ENCODE measurements around the gene C1QA.

The C1QA gene

DNA sequence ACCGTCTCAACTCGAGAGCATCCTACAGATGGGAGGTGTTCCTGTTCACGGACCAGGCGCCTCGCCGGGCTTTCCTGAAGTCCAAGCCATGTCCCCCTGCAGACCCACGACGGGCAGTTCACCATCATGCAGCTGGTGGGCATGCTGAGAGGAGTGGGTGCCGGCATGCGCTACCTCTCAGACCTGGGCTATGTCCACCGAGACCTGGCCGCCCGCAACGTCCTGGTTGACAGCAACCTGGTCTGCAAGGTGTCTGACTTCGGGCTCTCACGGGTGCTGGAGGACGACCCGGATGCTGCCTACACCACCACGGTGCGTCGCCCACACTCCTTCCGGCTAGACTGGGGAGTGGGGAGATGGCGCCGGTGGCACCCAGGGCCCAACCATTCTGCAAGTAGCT is 37.7 kb upstream of the C1QA start:
- H3K36me3 ChIP-seq = no peaks in the 10 kb centered on the region
- H3K27me3 ChIP-seq = no peaks in the 10 kb centered on the region
- H3K27ac ChIP-seq = no peak overlapping the region
- no peaks in the 10 kb centered on the region for H4K20me1 ChIP-seq
- no peaks in the 10 kb centered on the region for H3K9me3 ChIP-seq
- H3K4me3 ChIP-seq = no peak overlapping the region
- H3K4me1 ChIP-seq = no peaks in the 10 kb centered on the region
- H3K9ac ChIP-seq = no peak overlapping the region
- no peak overlapping the region for H3K4me2 ChIP-seq
- TF ChIP-seq Cebpa-rat (IDR thresholded peaks at IDR 0.05) = no peak

DNA sequence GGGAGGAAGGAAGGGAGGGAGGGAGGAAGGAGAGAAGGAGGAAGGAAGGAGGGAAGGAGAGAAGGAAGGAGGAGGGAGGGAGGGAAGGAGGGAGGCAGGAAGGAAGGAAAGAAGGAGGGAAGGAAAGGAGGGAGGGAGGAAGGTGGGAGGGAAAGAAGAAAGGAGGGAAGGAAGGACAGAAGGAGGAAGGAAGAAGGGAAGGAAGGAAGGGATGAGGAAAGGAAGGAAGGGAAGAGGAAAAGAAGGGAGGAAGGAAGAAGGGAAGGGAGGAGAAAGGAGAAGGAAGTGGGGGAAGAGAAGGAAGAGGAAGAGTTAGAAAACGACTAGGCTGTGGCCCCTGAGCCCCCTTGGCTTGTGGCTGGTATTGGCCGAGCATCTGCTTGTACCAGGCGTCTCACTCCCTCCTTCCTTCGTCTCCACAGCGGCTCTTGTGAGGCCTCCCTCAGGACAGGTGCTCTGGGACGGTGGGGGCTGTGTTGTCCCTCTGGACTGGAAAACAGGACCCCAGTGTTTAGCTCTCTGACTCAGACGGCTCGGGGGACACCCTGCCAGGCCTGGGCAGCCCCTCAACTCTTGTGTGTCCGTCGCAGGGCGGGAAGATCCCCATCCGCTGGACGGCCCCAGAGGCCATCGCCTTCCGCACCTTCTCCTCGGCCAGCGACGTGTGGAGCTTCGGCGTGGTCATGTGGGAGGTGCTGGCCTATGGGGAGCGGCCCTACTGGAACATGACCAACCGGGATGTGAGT is 36.2 kb upstream of the C1QA start:
- Histone ChIP-seq H3K27me3 (no peaks in the 10 kb centered on the region), H3K9ac (no peak overlapping the region), H3K36me3 (no peaks in the 10 kb centered on the region), H4K20me1 (no peaks in the 10 kb centered on the region), H3K4me2 (no peak overlapping the region), H3K4me1 (no peaks in the 10 kb centered on the region), H3K9me3 (no peaks in the 10 kb centered on the region), H3K27ac (no peak overlapping the region), H3K4me3 (no peak overlapping the region)
- TF ChIP-seq Cebpa-rat (IDR thresholded peaks at IDR 0.05) = no peak

DNA sequence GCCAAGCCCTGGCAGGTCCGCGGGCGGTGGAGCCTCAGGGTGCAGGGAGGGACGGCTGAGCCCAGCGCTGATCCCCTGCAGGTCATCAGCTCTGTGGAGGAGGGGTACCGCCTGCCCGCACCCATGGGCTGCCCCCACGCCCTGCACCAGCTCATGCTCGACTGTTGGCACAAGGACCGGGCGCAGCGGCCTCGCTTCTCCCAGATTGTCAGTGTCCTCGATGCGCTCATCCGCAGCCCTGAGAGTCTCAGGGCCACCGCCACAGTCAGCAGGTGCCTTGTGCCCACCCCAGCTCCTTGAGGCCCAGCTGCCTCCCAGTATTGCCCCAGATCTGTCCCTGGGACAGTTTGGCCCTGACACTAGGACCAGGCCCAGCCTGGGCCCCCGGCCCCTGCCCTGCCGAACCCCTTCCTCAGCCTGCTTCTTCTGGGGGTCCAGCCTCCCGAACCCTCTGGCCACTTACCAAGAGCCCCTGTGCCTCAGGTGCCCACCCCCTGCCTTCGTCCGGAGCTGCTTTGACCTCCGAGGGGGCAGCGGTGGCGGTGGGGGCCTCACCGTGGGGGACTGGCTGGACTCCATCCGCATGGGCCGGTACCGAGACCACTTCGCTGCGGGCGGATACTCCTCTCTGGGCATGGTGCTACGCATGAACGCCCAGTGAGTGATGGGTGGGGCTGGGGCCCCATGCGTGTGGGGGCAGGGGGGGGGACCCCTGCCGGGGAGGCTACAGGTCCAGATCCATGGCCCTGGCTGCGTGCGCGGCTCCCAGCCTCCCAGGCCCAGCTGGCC is 35.4 kb upstream of the C1QA start:
- no peak overlapping the region for H3K4me3 ChIP-seq
- peaks cover 3% of the 10 kb centered on the region; the same call in 1 of the 2 replicates for H3K4me1 ChIP-seq
- H4K20me1 ChIP-seq = peaks cover 6% of the 10 kb centered on the region; the same call in 1 of the 2 replicates
- H3K4me2 ChIP-seq = no peak overlapping the region
- H3K36me3 ChIP-seq = no peaks in the 10 kb centered on the region
- H3K27ac ChIP-seq = no peak overlapping the region
- no peaks in the 10 kb centered on the region for H3K27me3 ChIP-seq
- no peaks in the 10 kb centered on the region for H3K9me3 ChIP-seq
- no peak for TF ChIP-seq Cebpa-rat (IDR thresholded peaks at IDR 0.05)
- H3K9ac ChIP-seq = no peak overlapping the region

DNA sequence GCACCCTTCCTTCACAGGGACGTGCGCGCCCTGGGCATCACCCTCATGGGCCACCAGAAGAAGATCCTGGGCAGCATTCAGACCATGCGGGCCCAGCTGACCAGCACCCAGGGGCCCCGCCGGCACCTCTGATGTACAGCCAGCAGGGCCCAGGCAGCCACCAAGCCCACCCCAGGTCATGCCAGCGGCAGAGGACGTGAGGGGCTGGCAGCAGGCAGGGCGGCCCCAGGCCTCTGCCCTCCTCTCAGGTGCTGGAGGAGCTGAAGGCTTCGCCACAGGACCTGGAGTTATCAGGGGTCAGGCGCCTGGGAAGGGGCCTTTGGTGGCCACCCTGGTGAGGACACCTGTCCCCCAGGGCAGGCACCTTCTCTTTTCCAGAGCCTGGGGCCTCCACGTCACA is 34.8 kb upstream of the C1QA start:
- Histone ChIP-seq H3K36me3 (no peaks in the 10 kb centered on the region), H3K27ac (no peak overlapping the region), H3K9me3 (no peaks in the 10 kb centered on the region), H3K9ac (no peak overlapping the region), H3K4me1 (peaks cover 7% of the 10 kb centered on the region; the same call in 1 of the 2 replicates), H3K4me2 (no peak overlapping the region), H3K4me3 (no peak overlapping the region), H3K27me3 (no peaks in the 10 kb centered on the region), H4K20me1 (peaks cover 10% of the 10 kb centered on the region; the same call in 1 of the 2 replicates)
- no peak for TF ChIP-seq Cebpa-rat (IDR thresholded peaks at IDR 0.05)

DNA sequence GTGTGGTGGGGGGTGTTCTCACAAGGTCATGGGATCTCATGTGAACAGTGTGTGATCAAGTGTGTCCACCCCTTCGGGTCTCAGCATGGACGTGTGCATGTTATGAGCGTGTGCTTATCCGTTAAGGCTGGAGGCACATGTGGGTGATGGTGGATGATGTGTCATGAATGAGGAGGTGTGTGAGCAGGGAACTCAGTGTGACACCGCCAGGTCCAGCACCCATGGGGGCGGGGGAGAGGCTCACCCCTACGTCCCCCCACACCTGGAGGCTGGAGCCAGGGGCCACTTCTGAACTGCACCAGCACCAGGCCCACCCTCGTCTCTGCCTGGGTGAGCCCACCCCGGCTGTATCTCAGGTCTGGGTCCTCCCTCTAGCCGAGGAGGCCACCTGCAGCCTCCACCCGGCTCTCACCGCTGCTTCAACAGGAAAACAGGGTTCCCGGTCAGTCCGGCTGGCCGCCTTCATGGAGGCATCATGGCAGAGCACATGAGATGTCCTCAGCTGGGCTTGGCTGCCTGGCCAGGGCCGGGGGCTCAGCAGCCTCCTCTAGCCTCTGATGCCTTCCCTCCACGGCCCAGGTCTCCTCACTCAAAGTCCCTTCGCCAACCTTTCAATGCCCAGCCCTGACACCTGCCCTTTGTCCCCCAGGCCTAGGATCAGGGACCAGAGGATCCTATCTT is 34.2 kb upstream of the C1QA start:
- no peaks in the 10 kb centered on the region for H3K27me3 ChIP-seq

DNA sequence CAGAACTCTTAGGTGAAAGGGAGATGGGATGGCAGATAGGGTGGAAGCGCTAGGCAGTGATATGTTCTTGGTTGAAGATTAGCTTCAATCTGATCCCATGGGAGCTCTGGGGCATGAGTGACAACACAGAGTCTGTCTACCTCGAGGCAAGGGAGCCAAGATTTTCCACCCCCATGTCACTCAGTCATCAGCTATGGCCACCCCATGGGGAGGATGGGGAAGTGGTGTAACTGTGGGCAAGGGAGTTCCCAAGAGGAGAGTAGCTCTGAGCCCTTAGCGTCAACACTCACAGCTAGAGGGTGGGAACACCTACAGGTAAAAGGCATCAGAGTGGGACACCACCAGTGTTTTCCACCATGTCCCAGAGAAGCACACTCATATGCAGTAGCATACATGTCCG is 30.3 kb upstream of the C1QA start:
- H3K27me3 ChIP-seq = peaks cover 36% of the 10 kb centered on the region
- no peak for TF ChIP-seq Cebpa-rat (IDR thresholded peaks at IDR 0.05)

More for the DNA sequence above, 34.2 kb upstream of the C1QA start:
- peaks cover 7% of the 10 kb centered on the region; the same call in 1 of the 2 replicates for H3K4me1 ChIP-seq
- no peaks in the 10 kb centered on the region for H3K36me3 ChIP-seq
- peaks cover 10% of the 10 kb centered on the region; the same call in 1 of the 2 replicates for H4K20me1 ChIP-seq
- TF ChIP-seq Cebpa-rat (IDR thresholded peaks at IDR 0.05) = no peak
- H3K9me3 ChIP-seq = no peaks in the 10 kb centered on the region
- no peak overlapping the region for H3K4me2 ChIP-seq
- H3K27ac ChIP-seq = no peak overlapping the region
- no peak overlapping the region for H3K4me3 ChIP-seq
- H3K9ac ChIP-seq = no peak overlapping the region

DNA sequence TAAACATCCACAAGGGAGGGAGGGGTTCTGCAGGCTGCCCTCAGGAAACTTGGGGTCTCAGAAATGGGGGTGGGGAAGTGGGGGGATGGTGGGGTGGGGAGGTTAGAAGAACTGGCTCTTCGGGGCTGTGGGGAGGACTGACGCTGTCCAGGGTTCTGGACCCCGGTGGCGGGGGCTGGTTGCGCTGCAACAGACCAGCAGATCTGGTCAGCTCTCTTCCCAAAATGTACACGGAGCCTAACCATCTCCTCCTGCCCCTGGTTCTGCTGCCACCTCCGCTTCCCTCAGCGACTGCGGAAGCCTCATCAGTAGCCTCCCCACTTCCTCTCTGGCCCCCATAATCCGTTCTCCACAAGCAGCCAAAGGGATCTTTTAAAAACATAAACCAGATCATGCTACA is 29.3 kb upstream of the C1QA start:
- Histone ChIP-seq H3K36me3 (no peaks in the 10 kb centered on the region), H3K27me3 (peaks cover 37% of the 10 kb centered on the region)

More for the DNA sequence above, 30.3 kb upstream of the C1QA start:
- H3K4me2 ChIP-seq = peak overlapping the region; percentile 14; the same call in 1 of the 2 replicates
- H3K4me1 ChIP-seq = peaks cover 7% of the 10 kb centered on the region; the same call in 1 of the 2 replicates
- H3K27ac ChIP-seq = no peak overlapping the region
- H3K36me3 ChIP-seq = no peaks in the 10 kb centered on the region
- no peak overlapping the region for H3K4me3 ChIP-seq
- H3K9ac ChIP-seq = no peak overlapping the region
- no peaks in the 10 kb centered on the region for H3K9me3 ChIP-seq
- peaks cover 33% of the 10 kb centered on the region; the same call in 1 of the 2 replicates for H4K20me1 ChIP-seq

DNA sequence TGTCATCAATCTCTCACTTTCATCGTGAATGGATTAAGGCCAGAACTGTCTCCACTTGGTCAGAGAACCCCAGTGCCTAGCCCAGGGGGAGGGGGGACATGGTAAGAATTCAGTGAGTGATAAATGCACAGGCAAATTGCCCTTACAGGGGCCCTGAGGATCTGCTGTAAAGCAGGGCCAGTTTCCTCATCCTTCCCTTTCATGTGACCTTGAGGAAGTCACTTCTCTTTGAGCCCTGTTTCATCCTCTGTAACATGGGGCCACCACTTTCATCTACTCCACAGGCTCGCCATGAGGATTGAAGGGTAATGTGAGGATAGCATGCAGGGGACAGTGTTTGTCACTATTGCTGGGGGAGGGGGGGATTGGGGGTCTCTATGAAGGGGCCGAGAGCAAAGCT is 28.1 kb upstream of the C1QA start:
- no peak overlapping the region for H3K9ac ChIP-seq
- H3K27me3 ChIP-seq = peaks cover 42% of the 10 kb centered on the region
- no peak for TF ChIP-seq Cebpa-rat (IDR thresholded peaks at IDR 0.05)
- H3K4me1 ChIP-seq = peaks cover 7% of the 10 kb centered on the region; the same call in 1 of the 2 replicates
- no peaks in the 10 kb centered on the region for H3K9me3 ChIP-seq
- H3K27ac ChIP-seq = no peak overlapping the region
- H4K20me1 ChIP-seq = peaks cover 55% of the 10 kb centered on the region; the same call in 1 of the 2 replicates
- no peak overlapping the region for H3K4me2 ChIP-seq
- no peak overlapping the region for H3K4me3 ChIP-seq
- no peaks in the 10 kb centered on the region for H3K36me3 ChIP-seq

More for the DNA sequence above, 29.3 kb upstream of the C1QA start:
- Histone ChIP-seq H3K9ac (no peak overlapping the region), H3K4me1 (peaks cover 7% of the 10 kb centered on the region; the same call in 1 of the 2 replicates), H3K4me3 (no peak overlapping the region), H4K20me1 (peaks cover 43% of the 10 kb centered on the region; the same call in 1 of the 2 replicates), H3K9me3 (no peaks in the 10 kb centered on the region), H3K27ac (no peak overlapping the region), H3K4me2 (no peak overlapping the region)
- TF ChIP-seq Cebpa-rat (IDR thresholded peaks at IDR 0.05) = no peak

DNA sequence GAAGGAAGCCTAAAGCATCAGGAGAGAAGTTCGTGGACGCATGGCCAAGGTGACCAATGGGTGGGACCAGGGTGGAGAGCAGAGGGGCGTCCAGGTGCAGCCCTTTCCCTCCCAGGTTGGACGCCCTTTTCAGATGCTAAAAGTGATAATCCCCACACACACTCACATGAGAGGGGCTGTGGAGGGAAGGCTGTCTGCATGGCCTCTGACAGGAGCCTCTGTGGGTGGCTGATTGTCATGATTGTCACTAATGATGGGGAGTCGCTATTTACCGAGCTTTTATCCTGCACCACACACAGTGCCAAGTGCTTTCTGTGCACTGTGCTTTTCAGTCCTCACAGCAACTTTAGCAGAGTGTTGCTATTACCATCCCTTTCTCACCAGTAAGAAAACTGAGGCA is 27.1 kb upstream of the C1QA start:
- H3K4me3 ChIP-seq = no peak overlapping the region
- no peak for TF ChIP-seq Cebpa-rat (IDR thresholded peaks at IDR 0.05)

More for the DNA sequence above, 27.1 kb upstream of the C1QA start:
- H3K4me1 ChIP-seq = peaks cover 7% of the 10 kb centered on the region; the same call in 1 of the 2 replicates
- H4K20me1 ChIP-seq = peaks cover 65% of the 10 kb centered on the region; the same call in 1 of the 2 replicates
- peaks cover 47% of the 10 kb centered on the region for H3K27me3 ChIP-seq
- H3K9me3 ChIP-seq = no peaks in the 10 kb centered on the region
- H3K27ac ChIP-seq = no peak overlapping the region
- no peak overlapping the region for H3K4me2 ChIP-seq
- no peaks in the 10 kb centered on the region for H3K36me3 ChIP-seq
- no peak overlapping the region for H3K9ac ChIP-seq
